Measurements from ENCODE around the gene INSM1.

DNA sequence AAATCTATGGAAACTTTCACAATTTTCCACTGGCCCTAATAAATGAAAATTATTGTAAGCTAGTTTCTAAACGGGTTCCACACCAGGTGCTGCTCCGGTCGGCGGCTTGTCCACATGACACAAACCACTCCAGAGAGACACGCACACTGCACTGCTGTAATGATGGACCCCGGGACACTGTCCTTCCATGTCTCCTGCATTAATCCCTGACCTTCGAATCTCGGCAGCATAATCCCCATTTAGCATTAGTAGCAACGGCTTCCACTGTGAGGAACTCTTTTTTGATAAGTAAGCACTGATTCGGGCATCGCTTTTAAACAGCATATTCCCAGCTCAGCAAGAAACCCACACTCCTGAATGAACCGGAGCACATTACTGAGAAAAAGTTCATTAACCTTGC lies 43.5 kb downstream of the INSM1 start:
- TF ChIP-seq POLR2AphosphoS5 (IDR thresholded peaks at IDR 0.05; ENCODE audit: low read depth) (no peak), JUNB (IDR thresholded peaks at IDR 0.05; ENCODE audit: unreplicated experiment) (no peak), EZH2 (IDR thresholded peaks at IDR 0.05; ENCODE audit: low read depth, unreplicated experiment) (no peak), ZNF331 (CRISPR knock-in tag; IDR thresholded peaks at IDR 0.05; ENCODE audit: low read depth) (no peak), NANOG (IDR thresholded peaks at IDR 0.05; ENCODE audit: borderline replicate concordance) (no peak), EZH2phosphoT487 (IDR thresholded peaks at IDR 0.05; ENCODE audit: unreplicated experiment) (no peak), CREB1 (CRISPR knock-in tag; IDR thresholded peaks at IDR 0.05; ENCODE audit: low read depth) (no peak), STAT1 (IDR thresholded peaks at IDR 0.05; ENCODE audit: unreplicated experiment) (no peak), ZNF114 (CRISPR knock-in tag; IDR thresholded peaks at IDR 0.05) (no peak)
- TF ChIP-seq, protein P1, sequence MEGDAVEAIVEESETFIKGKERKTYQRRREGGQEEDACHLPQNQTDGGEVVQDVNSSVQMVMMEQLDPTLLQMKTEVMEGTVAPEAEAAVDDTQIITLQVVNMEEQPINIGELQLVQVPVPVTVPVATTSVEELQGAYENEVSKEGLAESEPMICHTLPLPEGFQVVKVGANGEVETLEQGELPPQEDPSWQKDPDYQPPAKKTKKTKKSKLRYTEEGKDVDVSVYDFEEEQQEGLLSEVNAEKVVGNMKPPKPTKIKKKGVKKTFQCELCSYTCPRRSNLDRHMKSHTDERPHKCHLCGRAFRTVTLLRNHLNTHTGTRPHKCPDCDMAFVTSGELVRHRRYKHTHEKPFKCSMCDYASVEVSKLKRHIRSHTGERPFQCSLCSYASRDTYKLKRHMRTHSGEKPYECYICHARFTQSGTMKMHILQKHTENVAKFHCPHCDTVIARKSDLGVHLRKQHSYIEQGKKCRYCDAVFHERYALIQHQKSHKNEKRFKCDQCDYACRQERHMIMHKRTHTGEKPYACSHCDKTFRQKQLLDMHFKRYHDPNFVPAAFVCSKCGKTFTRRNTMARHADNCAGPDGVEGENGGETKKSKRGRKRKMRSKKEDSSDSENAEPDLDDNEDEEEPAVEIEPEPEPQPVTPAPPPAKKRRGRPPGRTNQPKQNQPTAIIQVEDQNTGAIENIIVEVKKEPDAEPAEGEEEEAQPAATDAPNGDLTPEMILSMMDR (conservative IDR thresholded peaks at IDR 0.05; ENCODE audit: low read depth in 2 of 2) = no peak
- TF ChIP-seq, protein P2, sequence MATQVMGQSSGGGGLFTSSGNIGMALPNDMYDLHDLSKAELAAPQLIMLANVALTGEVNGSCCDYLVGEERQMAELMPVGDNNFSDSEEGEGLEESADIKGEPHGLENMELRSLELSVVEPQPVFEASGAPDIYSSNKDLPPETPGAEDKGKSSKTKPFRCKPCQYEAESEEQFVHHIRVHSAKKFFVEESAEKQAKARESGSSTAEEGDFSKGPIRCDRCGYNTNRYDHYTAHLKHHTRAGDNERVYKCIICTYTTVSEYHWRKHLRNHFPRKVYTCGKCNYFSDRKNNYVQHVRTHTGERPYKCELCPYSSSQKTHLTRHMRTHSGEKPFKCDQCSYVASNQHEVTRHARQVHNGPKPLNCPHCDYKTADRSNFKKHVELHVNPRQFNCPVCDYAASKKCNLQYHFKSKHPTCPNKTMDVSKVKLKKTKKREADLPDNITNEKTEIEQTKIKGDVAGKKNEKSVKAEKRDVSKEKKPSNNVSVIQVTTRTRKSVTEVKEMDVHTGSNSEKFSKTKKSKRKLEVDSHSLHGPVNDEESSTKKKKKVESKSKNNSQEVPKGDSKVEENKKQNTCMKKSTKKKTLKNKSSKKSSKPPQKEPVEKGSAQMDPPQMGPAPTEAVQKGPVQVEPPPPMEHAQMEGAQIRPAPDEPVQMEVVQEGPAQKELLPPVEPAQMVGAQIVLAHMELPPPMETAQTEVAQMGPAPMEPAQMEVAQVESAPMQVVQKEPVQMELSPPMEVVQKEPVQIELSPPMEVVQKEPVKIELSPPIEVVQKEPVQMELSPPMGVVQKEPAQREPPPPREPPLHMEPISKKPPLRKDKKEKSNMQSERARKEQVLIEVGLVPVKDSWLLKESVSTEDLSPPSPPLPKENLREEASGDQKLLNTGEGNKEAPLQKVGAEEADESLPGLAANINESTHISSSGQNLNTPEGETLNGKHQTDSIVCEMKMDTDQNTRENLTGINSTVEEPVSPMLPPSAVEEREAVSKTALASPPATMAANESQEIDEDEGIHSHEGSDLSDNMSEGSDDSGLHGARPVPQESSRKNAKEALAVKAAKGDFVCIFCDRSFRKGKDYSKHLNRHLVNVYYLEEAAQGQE (IDR thresholded peaks at IDR 0.05; ENCODE audit: unreplicated experiment) = no peak
- TF ChIP-seq, protein P3, sequence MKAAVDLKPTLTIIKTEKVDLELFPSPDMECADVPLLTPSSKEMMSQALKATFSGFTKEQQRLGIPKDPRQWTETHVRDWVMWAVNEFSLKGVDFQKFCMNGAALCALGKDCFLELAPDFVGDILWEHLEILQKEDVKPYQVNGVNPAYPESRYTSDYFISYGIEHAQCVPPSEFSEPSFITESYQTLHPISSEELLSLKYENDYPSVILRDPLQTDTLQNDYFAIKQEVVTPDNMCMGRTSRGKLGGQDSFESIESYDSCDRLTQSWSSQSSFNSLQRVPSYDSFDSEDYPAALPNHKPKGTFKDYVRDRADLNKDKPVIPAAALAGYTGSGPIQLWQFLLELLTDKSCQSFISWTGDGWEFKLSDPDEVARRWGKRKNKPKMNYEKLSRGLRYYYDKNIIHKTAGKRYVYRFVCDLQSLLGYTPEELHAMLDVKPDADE (IDR thresholded peaks at IDR 0.05) = no peak

Data from GM23338 (cell line).